ENCODE data around the gene POLE.
A peak's percentile ranks its signal among the peaks of the same experiment; 100 is the strongest.

Gene POLE, protein sequence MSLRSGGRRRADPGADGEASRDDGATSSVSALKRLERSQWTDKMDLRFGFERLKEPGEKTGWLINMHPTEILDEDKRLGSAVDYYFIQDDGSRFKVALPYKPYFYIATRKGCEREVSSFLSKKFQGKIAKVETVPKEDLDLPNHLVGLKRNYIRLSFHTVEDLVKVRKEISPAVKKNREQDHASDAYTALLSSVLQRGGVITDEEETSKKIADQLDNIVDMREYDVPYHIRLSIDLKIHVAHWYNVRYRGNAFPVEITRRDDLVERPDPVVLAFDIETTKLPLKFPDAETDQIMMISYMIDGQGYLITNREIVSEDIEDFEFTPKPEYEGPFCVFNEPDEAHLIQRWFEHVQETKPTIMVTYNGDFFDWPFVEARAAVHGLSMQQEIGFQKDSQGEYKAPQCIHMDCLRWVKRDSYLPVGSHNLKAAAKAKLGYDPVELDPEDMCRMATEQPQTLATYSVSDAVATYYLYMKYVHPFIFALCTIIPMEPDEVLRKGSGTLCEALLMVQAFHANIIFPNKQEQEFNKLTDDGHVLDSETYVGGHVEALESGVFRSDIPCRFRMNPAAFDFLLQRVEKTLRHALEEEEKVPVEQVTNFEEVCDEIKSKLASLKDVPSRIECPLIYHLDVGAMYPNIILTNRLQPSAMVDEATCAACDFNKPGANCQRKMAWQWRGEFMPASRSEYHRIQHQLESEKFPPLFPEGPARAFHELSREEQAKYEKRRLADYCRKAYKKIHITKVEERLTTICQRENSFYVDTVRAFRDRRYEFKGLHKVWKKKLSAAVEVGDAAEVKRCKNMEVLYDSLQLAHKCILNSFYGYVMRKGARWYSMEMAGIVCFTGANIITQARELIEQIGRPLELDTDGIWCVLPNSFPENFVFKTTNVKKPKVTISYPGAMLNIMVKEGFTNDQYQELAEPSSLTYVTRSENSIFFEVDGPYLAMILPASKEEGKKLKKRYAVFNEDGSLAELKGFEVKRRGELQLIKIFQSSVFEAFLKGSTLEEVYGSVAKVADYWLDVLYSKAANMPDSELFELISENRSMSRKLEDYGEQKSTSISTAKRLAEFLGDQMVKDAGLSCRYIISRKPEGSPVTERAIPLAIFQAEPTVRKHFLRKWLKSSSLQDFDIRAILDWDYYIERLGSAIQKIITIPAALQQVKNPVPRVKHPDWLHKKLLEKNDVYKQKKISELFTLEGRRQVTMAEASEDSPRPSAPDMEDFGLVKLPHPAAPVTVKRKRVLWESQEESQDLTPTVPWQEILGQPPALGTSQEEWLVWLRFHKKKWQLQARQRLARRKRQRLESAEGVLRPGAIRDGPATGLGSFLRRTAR (N-terminal part only)

DNA sequence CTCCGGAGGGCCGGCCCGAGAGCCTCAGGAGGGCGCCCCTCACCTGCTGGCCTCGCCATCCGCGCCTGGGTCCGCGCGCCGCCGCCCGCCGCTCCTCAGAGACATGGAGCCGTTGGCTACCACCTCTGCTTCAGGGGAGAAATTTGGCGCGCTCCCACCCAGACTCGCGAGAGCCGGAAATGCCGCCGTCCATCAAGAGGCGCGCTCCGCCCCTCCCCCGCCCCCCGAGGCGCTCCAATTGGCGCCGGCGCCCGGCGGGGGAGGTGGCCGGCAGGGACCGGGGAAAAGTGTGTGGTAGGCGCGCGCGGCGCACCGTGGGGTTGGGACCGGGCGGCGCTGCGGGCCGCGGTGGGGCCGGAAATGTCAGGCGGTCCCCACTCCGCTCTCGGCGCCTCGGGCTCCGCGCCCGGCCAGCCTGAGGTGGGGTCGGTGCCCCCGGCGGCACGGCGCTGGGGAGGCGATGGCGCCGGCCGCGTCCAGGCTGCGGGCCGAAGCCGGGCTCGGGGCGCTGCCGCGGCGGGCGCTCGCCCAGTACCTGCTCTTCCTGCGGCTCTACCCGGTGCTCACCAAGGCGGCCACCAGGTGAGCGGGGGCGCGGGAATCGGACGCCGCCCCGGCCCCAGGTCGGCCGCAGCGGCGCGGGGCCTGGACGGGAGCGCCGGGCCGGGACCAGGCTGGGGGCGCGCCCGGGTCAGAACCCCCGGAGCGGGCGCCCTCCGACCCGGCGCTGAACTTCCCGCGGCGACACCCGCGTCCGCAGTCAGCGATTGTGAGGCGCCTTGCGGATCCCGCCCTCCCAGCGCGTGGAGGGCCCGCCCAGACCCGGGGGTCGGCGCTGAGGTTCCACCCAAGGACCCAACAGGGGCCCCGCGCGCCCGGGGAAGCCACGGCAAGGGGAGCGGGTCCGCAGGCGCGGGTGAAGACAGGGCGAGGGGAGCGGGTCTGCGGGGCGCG is at the start of gene POLE, which contains the start of gene PXMP2:
Gene POLE, minus strand, starts transcription at position 132 of the 954 bp plus-strand sequence. Its CDS starts 27 bp downstream, at position 105.
Gene PXMP2, plus strand, starts transcription at position 377 of the 954 bp plus-strand sequence. Its CDS starts 84 bp downstream, at position 461.
- peak; percentile 87 to 95 for DNase-seq

DNA sequence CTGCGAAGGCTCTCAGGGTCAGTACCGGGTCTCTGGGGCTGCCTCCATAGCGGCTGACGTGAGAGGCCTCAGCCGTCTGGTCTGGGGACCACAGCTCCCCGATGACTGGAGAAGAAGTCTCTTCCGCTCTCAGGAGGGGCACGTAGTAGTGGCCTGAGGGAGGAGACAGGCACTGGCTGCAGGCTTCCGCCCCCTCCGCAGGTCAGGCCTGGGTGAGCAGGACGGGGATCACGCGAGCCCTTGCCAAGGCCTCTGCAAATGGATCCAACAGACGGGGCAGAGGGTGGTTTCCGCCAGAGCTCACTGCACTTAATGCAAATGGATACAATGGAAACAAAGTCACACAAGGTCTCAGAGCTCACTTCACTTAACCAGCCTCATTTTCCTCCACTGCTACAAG is 49.8 kb upstream of the POLE start:
- DNase-seq, result no peak

DNA sequence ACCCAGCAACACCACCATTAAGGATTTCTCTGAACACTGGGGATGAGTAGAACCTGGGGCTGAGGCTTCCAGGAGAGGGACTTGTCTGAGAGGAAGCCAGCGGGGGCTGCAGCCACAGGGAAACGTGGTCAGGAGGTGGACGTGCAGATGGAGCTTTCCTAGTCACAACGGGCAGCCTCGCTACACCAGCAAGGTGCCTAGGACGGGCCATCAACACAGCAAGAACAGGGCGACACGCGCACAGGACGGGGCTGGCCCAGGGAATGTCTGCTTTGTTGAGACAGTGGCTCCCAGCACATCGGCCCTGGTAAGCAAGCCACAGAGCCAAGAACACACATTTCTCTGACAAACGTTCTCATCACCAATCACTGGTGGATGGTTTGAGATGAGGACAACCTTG is 49.2 kb upstream of the POLE start:
- DNase-seq, result no peak

DNA sequence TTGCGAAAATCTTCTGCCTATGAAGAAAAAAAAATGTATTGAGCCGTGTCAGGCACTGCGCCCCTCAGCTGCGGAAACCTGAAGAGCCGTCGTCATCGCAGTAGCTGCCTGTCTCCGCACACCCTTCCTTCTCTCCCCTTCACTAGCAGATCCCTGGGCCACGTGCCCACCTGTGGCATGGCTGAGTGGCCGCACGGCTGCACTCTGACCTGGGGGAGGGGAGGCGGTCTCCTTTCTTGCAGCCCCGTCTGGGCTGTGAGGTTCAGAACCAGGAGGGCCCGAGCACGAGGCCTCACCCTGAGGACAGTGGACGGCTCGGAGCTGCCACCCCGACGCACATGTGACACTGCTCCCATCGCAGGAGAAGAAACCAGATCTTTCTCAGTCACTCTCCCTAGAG is 48.4 kb upstream of the POLE start:
- DNase-seq, result no peak

DNA sequence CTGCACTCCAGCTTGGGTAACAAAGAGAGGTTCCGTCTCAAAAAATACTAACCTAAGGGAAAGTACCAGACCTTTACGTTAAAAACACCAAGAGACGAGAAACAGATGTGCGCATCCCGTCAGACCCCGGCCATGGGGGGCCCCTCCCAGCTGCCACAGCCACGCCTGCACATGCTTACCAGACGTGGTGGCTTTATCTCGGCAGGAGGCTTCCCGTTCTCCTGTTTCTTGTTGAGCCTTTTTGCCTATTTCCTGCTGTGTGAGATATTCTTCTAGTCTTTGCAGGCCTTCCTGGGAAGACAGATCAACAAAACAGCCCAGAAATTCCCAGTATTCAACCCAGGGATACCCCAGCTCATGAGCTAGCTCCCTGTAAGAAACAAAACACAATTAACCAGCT is 47.1 kb upstream of the POLE start:
- no peak for DNase-seq

DNA sequence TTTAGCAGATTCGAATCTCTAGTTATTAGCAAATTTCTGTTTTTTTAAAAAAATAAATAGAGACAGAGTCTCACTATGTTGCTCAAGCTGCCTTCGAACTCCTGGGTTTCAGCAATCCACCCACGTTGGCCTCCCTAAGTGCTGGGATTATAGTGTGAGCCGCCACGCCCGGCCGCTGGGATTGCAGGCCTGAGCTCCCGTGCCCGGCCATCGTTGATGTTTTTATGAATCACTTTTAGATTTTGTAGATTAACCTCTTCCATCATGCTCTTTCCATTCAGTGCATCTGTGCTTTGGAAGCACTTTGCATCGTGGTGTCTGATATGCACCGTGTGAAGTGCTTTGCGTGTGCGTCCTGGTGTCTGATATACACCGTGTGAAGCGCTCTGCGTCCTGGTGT is 44.4 kb upstream of the POLE start:
- no peak for DNase-seq

DNA sequence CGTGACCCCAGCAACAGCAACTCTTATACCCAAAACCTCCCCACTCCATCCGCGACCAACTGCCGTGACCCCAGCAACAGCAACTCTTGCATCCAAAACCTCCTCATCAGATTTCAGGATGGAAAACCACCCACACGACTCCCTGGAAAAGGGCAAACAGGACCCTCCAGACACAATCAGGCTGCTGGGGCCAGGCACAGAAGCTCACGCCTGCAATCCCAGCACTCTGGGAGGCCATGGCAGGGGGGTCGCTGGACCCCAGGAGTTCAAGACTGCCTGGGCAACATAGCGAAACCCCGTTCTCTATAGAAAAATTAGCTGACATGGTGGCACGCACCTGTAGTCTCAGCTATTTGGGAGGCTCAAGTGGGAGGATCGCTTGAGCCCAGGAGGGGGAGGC is 43.2 kb upstream of the POLE start:
- no peak for DNase-seq

DNA sequence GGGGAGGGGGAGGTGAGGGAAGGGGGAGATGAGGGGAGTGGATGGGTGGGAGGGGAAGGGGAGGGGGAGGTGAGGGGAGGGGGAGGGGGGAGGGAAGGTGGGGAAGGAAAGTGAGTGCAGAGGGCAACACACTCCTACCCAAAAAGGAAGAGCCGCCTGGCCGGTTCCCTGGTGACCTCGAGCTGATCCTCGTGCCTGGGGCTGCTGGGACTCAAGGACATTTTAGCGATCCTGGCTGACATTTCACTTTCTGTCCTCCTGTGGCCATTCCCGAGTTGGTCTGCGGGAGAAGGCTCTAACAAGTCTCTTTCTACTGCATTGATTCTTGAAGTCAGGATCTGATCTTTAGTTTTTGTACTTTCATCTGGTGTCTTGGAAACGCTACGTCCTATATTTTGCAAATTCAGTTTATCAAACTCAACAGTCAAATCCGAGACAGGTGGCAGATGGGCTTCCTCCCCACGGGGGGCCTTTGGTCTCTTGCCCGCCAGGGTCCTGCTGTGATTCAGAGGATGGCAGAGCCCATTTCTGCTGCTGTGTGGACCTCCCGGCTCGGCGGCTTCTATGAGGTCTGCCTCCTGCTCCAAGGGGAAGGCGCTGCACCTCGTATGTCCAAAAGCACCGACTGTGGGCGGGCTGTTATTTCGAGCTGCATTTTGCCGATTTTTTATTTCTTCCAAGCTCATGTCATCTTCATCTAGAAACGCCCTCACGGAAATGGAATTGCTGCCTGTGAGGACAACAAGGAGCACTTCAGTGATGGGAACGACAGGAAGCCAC is 42.6 kb upstream of the POLE start:
- peak; percentile 53 to 64 for DNase-seq

DNA sequence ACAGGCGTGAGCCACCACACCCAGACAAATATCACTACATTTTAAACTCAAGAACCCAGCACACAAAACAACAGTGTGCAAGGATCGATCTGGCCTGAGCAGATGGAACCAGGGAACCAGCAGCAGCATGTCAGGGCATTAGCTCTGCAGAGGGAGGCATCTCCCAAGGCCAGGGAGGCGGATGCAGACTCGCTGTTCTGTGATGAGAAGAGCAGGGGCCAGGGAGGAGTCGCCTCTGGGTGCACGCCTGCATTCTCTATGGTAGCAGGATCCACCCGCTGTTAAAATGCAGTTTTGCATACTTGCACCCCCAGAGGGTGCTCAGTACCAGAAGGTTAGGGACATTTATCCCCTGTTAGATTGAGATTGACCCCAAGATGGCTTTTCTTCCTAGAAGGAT is 41.4 kb upstream of the POLE start:
- no peak for DNase-seq

DNA sequence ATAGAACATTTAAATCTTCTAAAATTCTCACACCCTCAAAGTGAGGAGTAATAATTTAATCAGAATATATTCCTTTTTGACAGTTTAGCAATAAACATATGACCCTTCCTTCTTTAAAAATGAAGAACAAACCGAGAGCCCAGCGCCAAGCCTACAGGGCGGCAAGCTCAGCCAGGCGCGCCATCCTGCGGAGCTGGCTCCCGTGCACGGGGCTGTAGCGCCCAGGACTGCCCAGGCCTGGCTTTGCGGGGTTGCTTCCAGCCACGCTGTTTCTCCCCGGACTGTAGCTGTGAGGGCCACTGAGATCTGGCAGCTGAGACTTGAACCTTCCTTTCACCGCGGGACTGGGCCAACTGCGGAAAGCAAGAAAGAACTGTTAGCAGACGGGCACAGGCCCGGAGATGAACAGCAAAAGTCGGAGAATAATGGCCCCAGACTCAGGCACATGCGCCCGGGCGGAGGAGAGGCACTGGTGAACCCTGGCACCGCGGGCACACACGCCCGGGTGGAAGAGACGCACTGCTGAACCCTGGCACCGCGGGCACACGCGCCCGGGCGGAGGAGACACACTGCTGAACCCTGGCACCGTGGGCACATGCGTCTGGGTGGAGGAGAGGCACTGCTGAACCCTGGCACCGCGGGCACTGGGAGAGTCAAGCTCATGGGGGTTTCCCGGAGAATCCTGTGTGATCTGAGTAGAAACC is 40.1 kb upstream of the POLE start:
- DNase-seq, result no peak

DNA sequence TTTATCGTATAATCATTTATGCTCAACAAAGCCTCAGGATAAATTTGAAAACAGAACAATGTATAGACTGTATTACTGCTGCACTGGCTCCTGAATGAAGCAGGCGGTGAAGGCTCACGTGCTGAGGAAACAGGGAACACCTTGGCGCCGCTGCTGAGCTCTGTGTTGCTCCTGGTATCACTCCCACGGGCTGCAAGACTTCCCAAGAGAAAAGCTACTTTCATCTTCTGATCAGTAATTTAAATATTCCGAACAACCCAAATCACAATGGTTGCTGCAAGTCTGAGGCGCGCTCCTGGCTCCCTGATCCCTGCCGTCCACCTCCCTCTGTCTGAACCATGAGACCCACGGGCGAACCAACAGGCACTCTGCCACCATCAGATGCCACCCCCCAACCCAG is 39.2 kb upstream of the POLE start:
- no peak for DNase-seq

DNA sequence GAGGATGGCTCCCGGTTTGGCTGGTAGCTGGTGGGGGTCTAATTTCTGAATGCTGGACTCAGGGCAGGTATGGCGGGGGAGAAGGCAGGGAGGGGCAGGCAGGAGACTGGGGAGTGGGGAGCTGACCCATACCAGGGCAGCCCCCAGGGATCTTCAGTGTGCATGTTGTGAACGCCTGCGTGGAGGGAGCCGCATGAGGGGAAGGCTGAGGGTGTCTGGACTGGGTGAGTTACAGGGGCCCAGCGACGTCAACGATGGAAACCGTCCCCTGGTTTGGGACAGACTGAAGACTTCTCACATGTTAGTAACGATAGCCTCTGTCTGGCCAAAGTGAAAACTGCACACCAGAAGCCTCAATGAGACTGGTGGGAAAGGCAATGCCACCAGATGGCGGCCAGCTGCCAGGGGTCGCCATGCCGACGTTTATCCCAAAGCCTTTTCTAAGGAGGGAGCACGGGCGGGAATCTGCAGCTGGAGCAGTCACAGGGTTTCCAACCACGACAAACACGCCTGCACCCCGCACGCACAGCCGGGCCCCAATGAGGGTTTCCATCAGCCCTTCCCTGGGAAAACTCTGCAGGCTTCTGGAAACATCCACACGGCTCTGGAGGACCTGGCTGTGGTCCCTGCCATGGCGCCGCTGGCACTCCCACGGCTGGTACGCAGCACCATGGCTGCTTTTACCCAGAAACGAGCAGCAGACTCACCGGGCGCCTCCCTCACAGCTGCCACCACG is 37.5 kb upstream of the POLE start:
- DNase-seq, result peak; percentile 75 to 86

DNA sequence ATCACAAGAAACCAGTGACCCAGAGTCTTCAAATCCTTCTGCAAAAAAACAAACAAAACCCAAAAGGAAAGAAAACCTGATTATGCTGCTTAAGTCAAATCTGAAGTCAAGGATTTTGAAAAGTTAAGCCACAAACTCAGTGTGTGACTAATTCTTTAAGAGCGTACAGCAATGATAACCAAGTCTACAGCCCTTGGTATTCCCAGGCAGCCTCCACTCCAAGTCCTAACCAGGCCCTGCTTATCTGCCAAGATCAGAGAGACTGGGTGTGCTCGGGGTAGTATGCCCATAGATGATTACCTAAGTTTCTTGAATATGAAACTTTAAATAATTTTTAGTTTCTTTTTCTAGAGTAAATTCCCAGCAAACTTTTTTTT is 36.6 kb upstream of the POLE start:
- DNase-seq, result no peak

DNA sequence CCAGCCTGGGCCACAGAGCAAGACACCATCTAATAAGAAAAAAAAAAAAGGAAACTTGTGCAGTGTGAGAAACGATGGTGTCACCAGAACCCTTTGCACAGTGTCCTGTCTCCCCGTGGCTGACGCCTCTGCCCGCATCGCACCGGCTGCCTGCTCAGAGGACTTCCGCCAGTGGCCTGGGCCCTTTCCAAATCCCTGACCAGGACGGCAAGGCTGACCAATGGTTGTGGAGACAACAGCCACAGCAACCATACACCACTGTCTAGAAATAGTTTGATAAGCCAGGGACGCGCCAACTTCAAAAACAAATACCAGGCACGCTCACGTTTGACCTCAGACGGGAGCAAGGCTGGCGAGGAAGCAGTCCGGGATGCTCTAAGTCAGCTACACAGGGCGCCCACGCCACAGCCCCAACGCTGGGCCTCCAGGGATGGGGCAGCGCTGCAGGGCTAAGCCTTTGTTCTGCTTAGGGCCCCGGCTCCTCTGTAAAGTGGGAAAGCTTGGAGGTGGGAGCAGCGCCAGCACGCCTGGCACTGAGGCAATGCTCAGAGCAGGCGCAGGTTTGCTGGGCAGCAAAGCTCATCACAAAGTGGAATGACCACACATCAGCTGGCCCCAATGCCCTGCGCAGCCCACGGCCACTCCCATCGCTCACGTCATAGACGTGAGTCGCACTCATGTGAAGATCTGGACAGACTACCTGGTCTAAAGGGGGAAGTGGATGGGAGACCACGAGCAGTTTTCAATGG is 36.0 kb upstream of the POLE start:
- no peak for DNase-seq

DNA sequence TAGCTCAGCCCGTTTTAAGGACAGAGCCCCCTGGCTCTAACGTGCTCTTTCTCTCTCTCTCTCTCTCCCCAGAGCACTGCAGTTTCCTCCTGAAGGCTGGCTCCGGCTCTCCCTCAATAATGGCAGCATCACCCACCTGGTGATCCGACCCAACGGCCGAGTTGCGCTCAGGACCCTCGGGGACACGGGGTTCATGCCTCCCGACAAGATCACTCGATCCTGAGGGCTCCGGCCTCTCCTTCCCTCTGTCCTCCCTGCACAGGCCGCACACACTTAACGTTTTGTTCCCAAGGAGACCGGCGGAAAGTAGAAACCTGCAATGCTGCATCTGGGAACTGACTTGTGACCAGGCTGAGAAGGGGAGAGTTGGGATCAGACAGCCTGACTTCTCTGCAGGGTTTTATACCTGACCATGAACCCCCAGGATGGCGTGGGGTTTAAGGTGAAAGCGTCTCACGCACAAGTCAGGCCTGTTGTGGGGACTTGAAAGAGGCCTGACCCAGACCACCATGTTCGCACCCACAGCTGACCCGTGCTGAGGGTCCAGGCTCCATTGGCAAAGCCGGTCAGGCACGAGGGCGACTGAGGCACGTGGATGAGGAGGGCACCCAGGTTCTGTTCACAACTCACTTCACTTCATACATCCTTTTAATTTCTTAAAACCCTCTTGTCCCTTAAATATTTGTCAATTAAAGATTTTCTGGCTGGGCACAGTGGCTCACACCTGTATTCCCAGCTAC is 33.6 kb upstream of the POLE start:
- no peak for DNase-seq

DNA sequence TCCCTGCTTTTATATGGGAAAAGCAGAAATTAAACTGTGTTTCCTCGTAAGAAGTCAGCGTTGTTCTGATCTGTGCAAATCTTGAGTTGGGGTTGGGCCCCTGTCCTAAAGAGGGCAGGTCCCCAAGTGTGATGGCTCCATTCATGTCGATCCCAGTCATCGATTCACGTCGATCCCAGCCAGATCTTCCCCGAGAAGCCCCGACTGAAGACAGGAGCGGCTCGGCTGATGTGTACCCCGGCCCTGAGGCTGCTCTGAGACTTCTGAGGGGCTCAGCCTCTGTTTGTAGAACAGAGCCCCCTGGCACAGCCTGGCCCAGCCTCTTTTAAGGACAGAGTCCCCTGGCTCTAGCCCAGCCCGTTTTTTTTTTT is 32.8 kb upstream of the POLE start:
- no peak for DNase-seq

DNA sequence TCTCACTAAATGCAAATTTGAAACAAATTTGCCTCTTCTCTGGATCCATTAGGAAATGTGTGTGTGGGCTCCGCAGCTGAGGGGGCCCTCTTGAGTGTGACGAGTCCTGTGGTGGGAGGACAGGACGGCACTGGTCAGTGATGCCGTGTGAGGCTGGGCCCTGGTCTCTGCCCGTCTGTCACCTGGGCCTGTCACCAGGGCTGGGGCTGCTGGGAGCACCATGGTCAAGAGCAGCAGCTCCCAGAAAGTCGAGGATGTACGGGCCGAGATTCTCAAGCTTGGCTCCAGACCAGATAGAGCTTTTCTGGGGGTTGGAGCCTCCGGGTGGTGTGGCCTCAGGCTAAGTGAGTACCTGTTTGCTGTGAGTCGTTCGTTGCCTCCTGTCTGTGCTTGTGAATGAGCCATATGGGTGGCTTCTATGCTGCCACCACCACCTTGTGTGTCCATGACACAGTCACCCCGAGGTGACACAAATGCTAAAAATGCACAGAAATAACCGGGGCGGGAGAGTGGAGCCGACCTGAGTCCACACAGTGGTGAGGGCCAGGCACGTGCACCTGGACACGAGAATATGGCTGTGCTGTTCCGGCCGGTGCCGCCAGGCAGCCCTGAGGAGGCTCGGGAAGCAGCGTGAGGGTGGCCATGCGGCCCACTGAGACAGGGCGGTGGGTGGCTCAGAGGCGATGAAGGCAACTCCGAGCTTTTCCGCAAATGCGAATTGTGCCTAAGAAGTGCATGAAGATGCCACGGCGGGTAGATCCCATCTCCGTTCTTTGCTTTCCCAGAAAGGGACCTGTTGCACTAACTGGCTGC is 32.2 kb upstream of the POLE start:
- no peak for DNase-seq
